ENCODE data around the gene TNNC1. TPM values are rescaled to one million over a fixed set of nuclear protein-coding genes. Genes with fewer than 3 reads are reported as not detected.
A peak's percentile ranks its signal among the peaks of the same experiment; 100 is the strongest.

The TNNC1 gene
- polyA plus RNA-seq, 3 donors: not detected

DNA sequence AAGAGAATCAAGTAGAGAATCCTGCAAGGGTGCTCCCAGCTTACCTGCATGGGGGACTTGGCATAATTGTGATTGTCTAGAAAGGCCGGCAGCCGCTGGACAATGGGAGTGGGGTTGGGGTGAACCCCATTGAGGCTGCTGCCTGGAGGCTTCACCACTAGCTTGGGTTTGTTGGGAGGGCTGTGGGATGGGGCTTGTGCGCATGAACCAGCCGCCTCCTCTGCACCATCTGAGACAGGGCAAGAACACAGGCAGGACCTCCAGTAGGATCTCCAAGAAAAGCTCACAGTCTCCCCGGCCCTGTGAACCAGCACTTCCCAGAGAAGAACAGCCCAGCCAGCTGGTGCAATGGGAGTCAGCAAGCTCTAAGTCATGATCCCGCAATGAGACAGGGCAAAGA lies 48.8 kb downstream of the TNNC1 start:
- intact Hi-C loops (cut with micrococcal nuclease): loop anchor here in 1 of 2 donors (10.0 kb wide), 1 partner anchor 120 kb away; the partner anchor contains the start of gene GLYCTK
- H3K36me3 ChIP-seq (replicated peaks in 1 of 2; ENCODE audit: control insufficient read depth in 1 of 2, insufficient read depth in 2 of 2, low read length in 2 of 2): peaks cover 80 to 82% of the 10 kb centered on the region in 2 donors
- WGBS (ENCODE audit: insufficient coverage): 96% methylated on average over 5 of the region's 6 CpGs
- no peaks in the 10 kb centered on the region for H3K27me3 Mint-ChIP-seq (ENCODE audit: low read depth in 3 of 3)
- H4K20me1 ChIP-seq (ENCODE audit: insufficient read depth, low read length): peaks cover 9% of the 10 kb centered on the region
- no peak overlapping the region for H3K9ac ChIP-seq (ENCODE audit: insufficient read depth, low read length, poor library complexity, severe bottlenecking)
- no peak overlapping the region for H3K4me2 ChIP-seq (replicated peaks; ENCODE audit: extremely low read depth, low read length, poor library complexity, severe bottlenecking)
- H3K36me3 Mint-ChIP-seq: peaks cover 81 to 83% of the 10 kb centered on the region in 2 donors
- peaks cover 14% of the 10 kb centered on the region for H3K4me1 Mint-ChIP-seq
- H3K27ac ChIP-seq (ENCODE audit: low read depth in 1 of 2, low read length in 2 of 2): no peak overlapping the region
- no peaks in the 10 kb centered on the region for H3K9me3 Mint-ChIP-seq
- H3K27me3 ChIP-seq (ENCODE audit: control insufficient read depth in 2 of 2, insufficient read depth in 2 of 2, low read length in 2 of 2): no peaks in the 10 kb centered on the region
- TF ChIP-seq, protein P1, sequence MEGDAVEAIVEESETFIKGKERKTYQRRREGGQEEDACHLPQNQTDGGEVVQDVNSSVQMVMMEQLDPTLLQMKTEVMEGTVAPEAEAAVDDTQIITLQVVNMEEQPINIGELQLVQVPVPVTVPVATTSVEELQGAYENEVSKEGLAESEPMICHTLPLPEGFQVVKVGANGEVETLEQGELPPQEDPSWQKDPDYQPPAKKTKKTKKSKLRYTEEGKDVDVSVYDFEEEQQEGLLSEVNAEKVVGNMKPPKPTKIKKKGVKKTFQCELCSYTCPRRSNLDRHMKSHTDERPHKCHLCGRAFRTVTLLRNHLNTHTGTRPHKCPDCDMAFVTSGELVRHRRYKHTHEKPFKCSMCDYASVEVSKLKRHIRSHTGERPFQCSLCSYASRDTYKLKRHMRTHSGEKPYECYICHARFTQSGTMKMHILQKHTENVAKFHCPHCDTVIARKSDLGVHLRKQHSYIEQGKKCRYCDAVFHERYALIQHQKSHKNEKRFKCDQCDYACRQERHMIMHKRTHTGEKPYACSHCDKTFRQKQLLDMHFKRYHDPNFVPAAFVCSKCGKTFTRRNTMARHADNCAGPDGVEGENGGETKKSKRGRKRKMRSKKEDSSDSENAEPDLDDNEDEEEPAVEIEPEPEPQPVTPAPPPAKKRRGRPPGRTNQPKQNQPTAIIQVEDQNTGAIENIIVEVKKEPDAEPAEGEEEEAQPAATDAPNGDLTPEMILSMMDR (IDR thresholded peaks at IDR 0.05): no peak
- H3K4me3 Mint-ChIP-seq: no peak overlapping the region
- no peaks in the 10 kb centered on the region for H3K9me3 ChIP-seq (replicated peaks in 1 of 2; ENCODE audit: control insufficient read depth in 1 of 2, insufficient read depth in 1 of 2, low read length in 2 of 2)
- H3K4me3 ChIP-seq (replicated peaks in 1 of 3; ENCODE audit: low read depth in 2 of 3, low read length in 3 of 3): no peak overlapping the region
- peaks cover 27% of the 10 kb centered on the region for H3K79me2 ChIP-seq (ENCODE audit: insufficient read depth, low read length)
- no peak overlapping the region for H3K27ac Mint-ChIP-seq
- peaks cover 11 to 15% of the 10 kb centered on the region in 2 donors for H3K4me1 ChIP-seq (ENCODE audit: control insufficient read depth in 1 of 2, insufficient read depth in 2 of 2, low read length in 2 of 2)
- no peak overlapping the region for H2AFZ ChIP-seq (ENCODE audit: insufficient read depth, low read depth, low read length, poor library complexity, severe bottlenecking)
- no peak for DNase-seq

DNA sequence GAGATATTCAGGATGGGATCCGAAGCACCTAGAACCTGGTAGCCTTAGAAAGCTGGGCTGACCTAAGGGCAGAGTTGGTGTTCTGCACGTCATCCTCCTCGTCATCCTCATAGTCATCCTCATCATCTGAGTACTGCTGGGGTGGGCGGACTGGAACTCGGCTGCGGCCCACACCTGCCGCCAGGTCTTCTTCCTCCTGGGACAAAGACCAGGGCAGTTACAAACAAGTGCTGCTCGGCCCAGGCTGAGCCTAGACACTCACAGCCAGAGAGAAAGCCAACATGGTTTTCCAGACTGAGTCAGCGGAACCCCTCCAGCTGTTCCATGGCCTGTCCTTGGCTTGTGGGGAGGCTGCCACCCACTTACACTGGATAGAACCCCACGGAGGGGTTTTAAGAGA lies 49.5 kb downstream of the TNNC1 start:
- H3K36me3 ChIP-seq (replicated peaks in 1 of 2; ENCODE audit: control insufficient read depth in 1 of 2, insufficient read depth in 2 of 2, low read length in 2 of 2): peaks cover 85 to 89% of the 10 kb centered on the region in 2 donors
- 98% methylated on average over 9 of the region's 10 CpGs for WGBS (ENCODE audit: insufficient coverage)
- Mint-ChIP-seq H3K4me3 (no peak overlapping the region), H3K27me3 (ENCODE audit: low read depth in 3 of 3) (no peaks in the 10 kb centered on the region), H3K36me3 (peaks cover 82 to 87% of the 10 kb centered on the region in 2 donors), H3K27ac (peak overlapping the region in 2 of 7 donors; percentile 6 to 45), H3K9me3 (no peaks in the 10 kb centered on the region), H3K4me1 (peaks cover 14% of the 10 kb centered on the region)
- DNase-seq: no peak
- no peak overlapping the region for H3K4me3 ChIP-seq (replicated peaks in 1 of 3; ENCODE audit: low read depth in 2 of 3, low read length in 3 of 3)
- no peaks in the 10 kb centered on the region for H3K27me3 ChIP-seq (ENCODE audit: control insufficient read depth in 2 of 2, insufficient read depth in 2 of 2, low read length in 2 of 2)
- peaks cover 23% of the 10 kb centered on the region for H3K79me2 ChIP-seq (ENCODE audit: insufficient read depth, low read length)
- peaks cover 9% of the 10 kb centered on the region for H4K20me1 ChIP-seq (ENCODE audit: insufficient read depth, low read length)
- TF ChIP-seq, protein P1 (IDR thresholded peaks at IDR 0.05): no peak
- peaks cover 10 to 13% of the 10 kb centered on the region in 2 donors for H3K4me1 ChIP-seq (ENCODE audit: control insufficient read depth in 1 of 2, insufficient read depth in 2 of 2, low read length in 2 of 2)
- H3K9ac ChIP-seq (ENCODE audit: insufficient read depth, low read length, poor library complexity, severe bottlenecking): no peak overlapping the region
- no peaks in the 10 kb centered on the region for H3K9me3 ChIP-seq (replicated peaks in 1 of 2; ENCODE audit: control insufficient read depth in 1 of 2, insufficient read depth in 1 of 2, low read length in 2 of 2)
- no peak overlapping the region for H2AFZ ChIP-seq (ENCODE audit: insufficient read depth, low read depth, low read length, poor library complexity, severe bottlenecking)
- H3K4me2 ChIP-seq (replicated peaks; ENCODE audit: extremely low read depth, low read length, poor library complexity, severe bottlenecking): no peak overlapping the region
- H3K27ac ChIP-seq (ENCODE audit: low read depth in 1 of 2, low read length in 2 of 2): no peak overlapping the region
- intact Hi-C loops (cut with micrococcal nuclease): loop anchor here in 1 of 2 donors (10.0 kb wide), 1 partner anchor 120 kb away; the partner anchor contains the start of gene GLYCTK
